ENCODE results near the gene TAF9B.

Gene TAF9B

DNA sequence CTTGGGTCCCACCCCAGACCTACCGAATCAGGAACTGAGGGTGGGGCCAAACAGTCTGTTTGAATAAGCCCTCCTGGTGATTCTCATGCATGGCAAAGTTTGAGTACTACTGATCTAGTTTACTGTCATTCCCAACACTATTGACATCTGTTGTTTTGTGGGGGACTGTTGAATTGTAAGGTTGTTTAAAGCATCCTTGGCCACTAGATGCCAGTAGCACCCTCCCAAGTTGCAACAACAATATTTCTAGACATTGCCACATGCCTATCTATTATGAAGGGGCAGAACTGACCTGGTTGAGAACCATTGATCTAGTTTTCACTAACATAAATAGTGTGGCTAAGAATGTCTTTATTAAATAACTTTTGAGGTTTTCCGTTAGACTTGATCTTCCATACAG is 15.1 kb downstream of the TAF9B start:
- Histone ChIP-seq H3K27ac (ENCODE audit: low read depth, low read length) (no peak overlapping the region), H3K36me3 (ENCODE audit: control insufficient read depth in 1 of 2, insufficient read depth in 2 of 2, low read length in 2 of 2) (peaks cover 13 to 27% of the 10 kb centered on the region in 2 experiments), H3K9me3 (ENCODE audit: insufficient read depth, low read depth, low read length) (no peaks in the 10 kb centered on the region), H3K23ac (ENCODE audit: low read length) (no peak overlapping the region), H2BK120ac (ENCODE audit: insufficient read depth, low read length, poor library complexity) (no peak overlapping the region), H3K4ac (ENCODE audit: low read depth, low read length) (no peak overlapping the region), H2BK12ac (ENCODE audit: low read length) (no peak overlapping the region), H3K14ac (ENCODE audit: low read length) (no peak overlapping the region), H2AK5ac (ENCODE audit: low read length) (no peak overlapping the region), H3K4me1 (ENCODE audit: control insufficient read depth in 1 of 2, insufficient read depth in 2 of 2, low read length in 2 of 2) (no peaks in the 10 kb centered on the region), H2AFZ (ENCODE audit: insufficient read depth, low read length, poor library complexity) (no peak overlapping the region), H3K4me2 (ENCODE audit: low read length) (no peak overlapping the region), H3K79me1 (ENCODE audit: low read length) (no peaks in the 10 kb centered on the region), H4K8ac (ENCODE audit: low read depth, low read length) (no peak overlapping the region), H3K27me3 (ENCODE audit: insufficient read depth, low read length) (no peaks in the 10 kb centered on the region), H3K18ac (ENCODE audit: low read length) (no peak overlapping the region), H3K79me2 (ENCODE audit: control insufficient read depth, insufficient read depth, low read length, poor library complexity) (no peaks in the 10 kb centered on the region), H3K4me3 (ENCODE audit: low read depth, low read length) (no peak overlapping the region), H2BK5ac (ENCODE audit: low read depth, low read length, poor library complexity) (no peak overlapping the region), H4K91ac (ENCODE audit: low read depth, low read length) (no peak overlapping the region), H4K12ac (ENCODE audit: low read depth, low read length) (no peak overlapping the region), H3K9ac (ENCODE audit: low read length) (no peak overlapping the region)
- no CpG with 5 or more reads among the region's 2 CpGs for WGBS (ENCODE audit: extremely low coverage, insufficient coverage, insufficient read length)
- DNase-seq, result no peak

DNA sequence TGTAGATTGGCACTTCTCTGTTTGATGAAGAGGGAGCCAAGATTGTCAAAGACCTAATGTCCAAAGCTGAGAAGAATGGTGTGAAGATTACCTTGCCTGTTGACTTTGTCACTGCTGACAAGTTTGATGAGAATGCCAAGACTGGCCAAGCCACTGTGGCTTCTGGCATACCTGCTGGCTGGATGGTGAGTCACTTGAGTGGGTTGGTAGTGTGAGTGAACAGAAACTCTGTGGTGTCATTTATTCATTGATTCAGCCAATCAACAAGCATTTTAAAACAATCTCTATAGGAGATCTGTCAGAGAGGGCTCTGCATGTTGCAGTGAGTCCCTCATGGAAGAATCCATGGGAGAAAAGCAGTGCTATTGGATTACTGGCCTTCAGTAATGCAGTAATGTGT is 16.3 kb downstream of the TAF9B start:
- H3K4me2 ChIP-seq (ENCODE audit: low read length), result no peak overlapping the region
- peak in 1 of 2 donors; percentile 9 for DNase-seq
- no peak overlapping the region for H3K18ac ChIP-seq (ENCODE audit: low read length)
- no peak overlapping the region for H3K14ac ChIP-seq (ENCODE audit: low read length)
- H3K4me3 ChIP-seq (ENCODE audit: low read depth, low read length), result no peak overlapping the region
- H3K23ac ChIP-seq (ENCODE audit: low read length), result no peak overlapping the region
- no peaks in the 10 kb centered on the region for H3K9me3 ChIP-seq (ENCODE audit: insufficient read depth, low read depth, low read length)
- H3K9ac ChIP-seq (ENCODE audit: low read length), result no peak overlapping the region
- H3K4ac ChIP-seq (ENCODE audit: low read depth, low read length), result no peak overlapping the region
- no peaks in the 10 kb centered on the region for H3K27me3 ChIP-seq (ENCODE audit: insufficient read depth, low read length)
- peaks cover 18 to 35% of the 10 kb centered on the region in 2 experiments for H3K36me3 ChIP-seq (ENCODE audit: control insufficient read depth in 1 of 2, insufficient read depth in 2 of 2, low read length in 2 of 2)
- no peak overlapping the region for H2BK120ac ChIP-seq (ENCODE audit: insufficient read depth, low read length, poor library complexity)
- no peak overlapping the region for H2BK5ac ChIP-seq (ENCODE audit: low read depth, low read length, poor library complexity)
- no peak overlapping the region for H2AK5ac ChIP-seq (ENCODE audit: low read length)
- no peak overlapping the region for H3K27ac ChIP-seq (ENCODE audit: low read depth, low read length)
- H2AFZ ChIP-seq (ENCODE audit: insufficient read depth, low read length, poor library complexity), result no peak overlapping the region
- H3K4me1 ChIP-seq (ENCODE audit: control insufficient read depth in 1 of 2, insufficient read depth in 2 of 2, low read length in 2 of 2), result no peaks in the 10 kb centered on the region
- no peak overlapping the region for H4K91ac ChIP-seq (ENCODE audit: low read depth, low read length)
- no peaks in the 10 kb centered on the region for H3K79me1 ChIP-seq (ENCODE audit: low read length)
- no peaks in the 10 kb centered on the region for H3K79me2 ChIP-seq (ENCODE audit: control insufficient read depth, insufficient read depth, low read length, poor library complexity)
- no peak overlapping the region for H4K12ac ChIP-seq (ENCODE audit: low read depth, low read length)
- no peak overlapping the region for H2BK12ac ChIP-seq (ENCODE audit: low read length)
- H4K8ac ChIP-seq (ENCODE audit: low read depth, low read length), result no peak overlapping the region

DNA sequence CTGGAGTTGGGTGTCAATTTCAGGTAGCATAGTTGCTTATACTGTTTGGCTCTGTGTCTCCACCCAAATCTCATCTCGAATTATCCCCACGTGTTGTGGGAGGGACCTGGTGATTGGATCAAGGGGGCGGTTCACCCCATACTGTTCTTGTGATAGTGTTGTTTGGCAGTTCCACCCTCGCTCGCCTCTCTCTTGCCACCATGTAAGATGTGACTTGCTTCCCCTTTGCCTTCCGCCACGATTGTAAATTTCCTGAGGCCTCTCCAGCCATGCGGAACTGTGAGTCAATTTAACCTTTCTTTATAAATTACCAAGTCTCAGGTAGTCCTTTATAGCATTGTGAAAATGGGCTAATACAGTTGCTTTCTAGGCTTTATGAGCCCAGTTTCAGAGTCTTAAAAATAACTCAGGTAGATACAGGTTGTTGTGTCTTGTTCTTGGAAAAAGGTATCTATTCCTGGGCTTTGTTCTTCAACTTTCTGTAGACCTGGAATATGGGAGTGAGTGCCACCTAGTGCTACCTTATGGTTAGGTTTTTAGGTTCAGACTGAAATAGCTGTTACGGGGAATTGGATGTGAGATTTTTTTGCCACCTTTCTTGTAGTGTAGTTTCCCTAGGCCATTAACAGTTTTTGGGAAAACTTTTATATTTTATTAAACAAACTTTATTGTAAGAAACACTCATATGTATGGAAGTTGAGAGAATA is 19.8 kb downstream of the TAF9B start:
- H2BK120ac ChIP-seq (ENCODE audit: insufficient read depth, low read length, poor library complexity), result no peak overlapping the region
- no peak overlapping the region for H4K8ac ChIP-seq (ENCODE audit: low read depth, low read length)
- H3K23ac ChIP-seq (ENCODE audit: low read length), result no peak overlapping the region
- H3K27me3 ChIP-seq (ENCODE audit: insufficient read depth, low read length), result no peaks in the 10 kb centered on the region
- H3K79me2 ChIP-seq (ENCODE audit: control insufficient read depth, insufficient read depth, low read length, poor library complexity), result no peaks in the 10 kb centered on the region
- H2BK5ac ChIP-seq (ENCODE audit: low read depth, low read length, poor library complexity), result no peak overlapping the region
- no peaks in the 10 kb centered on the region for H3K79me1 ChIP-seq (ENCODE audit: low read length)
- peak in 1 of 2 donors; percentile 18 for DNase-seq
- no peak overlapping the region for H3K4me2 ChIP-seq (ENCODE audit: low read length)
- no peak overlapping the region for H2AFZ ChIP-seq (ENCODE audit: insufficient read depth, low read length, poor library complexity)
- no peak overlapping the region for H4K91ac ChIP-seq (ENCODE audit: low read depth, low read length)
- WGBS (ENCODE audit: extremely low coverage, insufficient coverage, insufficient read length), result no CpG with 5 or more reads among the region's 9 CpGs
- H2BK12ac ChIP-seq (ENCODE audit: low read length), result no peak overlapping the region
- no peak overlapping the region for H3K9ac ChIP-seq (ENCODE audit: low read length)
- no peak overlapping the region for H2AK5ac ChIP-seq (ENCODE audit: low read length)
- H3K4me1 ChIP-seq (ENCODE audit: control insufficient read depth in 1 of 2, insufficient read depth in 2 of 2, low read length in 2 of 2), result no peaks in the 10 kb centered on the region
- no peak overlapping the region for H3K18ac ChIP-seq (ENCODE audit: low read length)
- no peaks in the 10 kb centered on the region for H3K9me3 ChIP-seq (ENCODE audit: insufficient read depth, low read depth, low read length)
- H3K14ac ChIP-seq (ENCODE audit: low read length), result no peak overlapping the region
- H3K27ac ChIP-seq (ENCODE audit: low read depth, low read length), result no peak overlapping the region
- H3K4me3 ChIP-seq (ENCODE audit: low read depth, low read length), result no peak overlapping the region
- H3K4ac ChIP-seq (ENCODE audit: low read depth, low read length), result no peak overlapping the region
- no peak overlapping the region for H4K12ac ChIP-seq (ENCODE audit: low read depth, low read length)
- peaks cover 23 to 46% of the 10 kb centered on the region in 2 experiments for H3K36me3 ChIP-seq (ENCODE audit: control insufficient read depth in 1 of 2, insufficient read depth in 2 of 2, low read length in 2 of 2)

DNA sequence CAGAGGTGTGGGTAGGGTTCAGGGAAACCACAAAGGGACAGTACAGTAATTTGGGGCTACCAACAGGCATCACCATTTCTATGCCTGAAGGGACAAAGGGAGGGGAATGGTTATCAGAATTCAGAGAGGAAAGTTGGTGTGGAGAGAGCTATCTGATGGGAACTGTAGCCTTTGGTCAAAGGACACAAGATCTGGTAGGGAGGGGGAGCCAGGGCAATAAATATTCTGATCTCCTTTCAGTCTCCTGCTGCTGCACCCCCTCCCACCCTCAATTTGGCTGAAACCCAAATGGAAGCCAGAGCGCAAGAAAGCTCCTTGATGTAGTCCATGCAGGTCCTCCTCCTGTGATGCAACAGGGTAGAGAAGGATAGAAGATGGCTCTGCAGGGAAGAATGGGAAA is 20.8 kb downstream of the TAF9B start:
- no peaks in the 10 kb centered on the region for H3K79me2 ChIP-seq (ENCODE audit: control insufficient read depth, insufficient read depth, low read length, poor library complexity)
- no peak overlapping the region for H4K12ac ChIP-seq (ENCODE audit: low read depth, low read length)
- no peak for DNase-seq
- no peak overlapping the region for H3K4me3 ChIP-seq (ENCODE audit: low read depth, low read length)
- no peaks in the 10 kb centered on the region for H3K27me3 ChIP-seq (ENCODE audit: insufficient read depth, low read length)
- no peak overlapping the region for H2AK5ac ChIP-seq (ENCODE audit: low read length)
- H3K23ac ChIP-seq (ENCODE audit: low read length), result no peak overlapping the region
- H3K9ac ChIP-seq (ENCODE audit: low read length), result no peak overlapping the region
- WGBS (ENCODE audit: extremely low coverage, insufficient coverage, insufficient read length), result no CpG with 5 or more reads among the region's 1 CpG
- H3K4me1 ChIP-seq (ENCODE audit: control insufficient read depth in 1 of 2, insufficient read depth in 2 of 2, low read length in 2 of 2), result no peaks in the 10 kb centered on the region
- H3K9me3 ChIP-seq (ENCODE audit: insufficient read depth, low read depth, low read length), result no peaks in the 10 kb centered on the region
- no peaks in the 10 kb centered on the region for H3K79me1 ChIP-seq (ENCODE audit: low read length)
- no peak overlapping the region for H3K14ac ChIP-seq (ENCODE audit: low read length)
- no peak overlapping the region for H2BK5ac ChIP-seq (ENCODE audit: low read depth, low read length, poor library complexity)
- no peak overlapping the region for H4K91ac ChIP-seq (ENCODE audit: low read depth, low read length)
- peaks cover 27 to 47% of the 10 kb centered on the region in 2 experiments for H3K36me3 ChIP-seq (ENCODE audit: control insufficient read depth in 1 of 2, insufficient read depth in 2 of 2, low read length in 2 of 2)
- H3K4me2 ChIP-seq (ENCODE audit: low read length), result no peak overlapping the region
- H3K18ac ChIP-seq (ENCODE audit: low read length), result no peak overlapping the region
- no peak overlapping the region for H4K8ac ChIP-seq (ENCODE audit: low read depth, low read length)
- no peak overlapping the region for H2BK120ac ChIP-seq (ENCODE audit: insufficient read depth, low read length, poor library complexity)
- H2AFZ ChIP-seq (ENCODE audit: insufficient read depth, low read length, poor library complexity), result no peak overlapping the region
- no peak overlapping the region for H3K4ac ChIP-seq (ENCODE audit: low read depth, low read length)
- no peak overlapping the region for H2BK12ac ChIP-seq (ENCODE audit: low read length)
- H3K27ac ChIP-seq (ENCODE audit: low read depth, low read length), result no peak overlapping the region

Measured in trophoblast cell (in vitro differentiated cells and primary cell).